ENCODE measurements around the gene LSMEM2.

DNA sequence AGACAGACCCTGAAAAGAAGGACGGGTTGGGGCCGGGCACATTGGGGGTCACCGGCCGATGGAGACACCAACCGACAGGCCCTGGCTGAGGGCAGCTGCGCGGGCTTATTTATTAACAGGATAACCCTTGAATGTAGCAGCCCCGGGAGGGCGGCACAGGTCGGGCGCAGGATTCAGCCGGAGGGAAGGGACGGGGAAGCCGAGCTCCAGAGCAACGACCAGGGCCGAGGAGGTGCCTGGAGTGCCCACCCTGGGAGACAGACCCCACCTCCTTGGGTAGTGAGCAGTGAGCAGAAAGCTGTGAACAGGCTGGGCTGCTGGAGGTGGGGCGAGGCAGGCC, 2.2 kb upstream of the LSMEM2 start:
- TF ChIP-seq, protein P1, sequence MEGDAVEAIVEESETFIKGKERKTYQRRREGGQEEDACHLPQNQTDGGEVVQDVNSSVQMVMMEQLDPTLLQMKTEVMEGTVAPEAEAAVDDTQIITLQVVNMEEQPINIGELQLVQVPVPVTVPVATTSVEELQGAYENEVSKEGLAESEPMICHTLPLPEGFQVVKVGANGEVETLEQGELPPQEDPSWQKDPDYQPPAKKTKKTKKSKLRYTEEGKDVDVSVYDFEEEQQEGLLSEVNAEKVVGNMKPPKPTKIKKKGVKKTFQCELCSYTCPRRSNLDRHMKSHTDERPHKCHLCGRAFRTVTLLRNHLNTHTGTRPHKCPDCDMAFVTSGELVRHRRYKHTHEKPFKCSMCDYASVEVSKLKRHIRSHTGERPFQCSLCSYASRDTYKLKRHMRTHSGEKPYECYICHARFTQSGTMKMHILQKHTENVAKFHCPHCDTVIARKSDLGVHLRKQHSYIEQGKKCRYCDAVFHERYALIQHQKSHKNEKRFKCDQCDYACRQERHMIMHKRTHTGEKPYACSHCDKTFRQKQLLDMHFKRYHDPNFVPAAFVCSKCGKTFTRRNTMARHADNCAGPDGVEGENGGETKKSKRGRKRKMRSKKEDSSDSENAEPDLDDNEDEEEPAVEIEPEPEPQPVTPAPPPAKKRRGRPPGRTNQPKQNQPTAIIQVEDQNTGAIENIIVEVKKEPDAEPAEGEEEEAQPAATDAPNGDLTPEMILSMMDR (IDR thresholded peaks at IDR 0.05; ENCODE audit: control extremely low read depth in 1 of 3, insufficient read depth in 1 of 3, low read depth in 1 of 3, low read length in 3 of 3), result no peak
- TF ChIP-seq, protein P2, sequence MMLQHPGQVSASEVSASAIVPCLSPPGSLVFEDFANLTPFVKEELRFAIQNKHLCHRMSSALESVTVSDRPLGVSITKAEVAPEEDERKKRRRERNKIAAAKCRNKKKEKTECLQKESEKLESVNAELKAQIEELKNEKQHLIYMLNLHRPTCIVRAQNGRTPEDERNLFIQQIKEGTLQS (IDR thresholded peaks at IDR 0.05; ENCODE audit: insufficient read depth, low read depth, low read length), result no peak
- TF ChIP-seq RAD21 (IDR thresholded peaks at IDR 0.05 in 1 of 2, conservative IDR thresholded peaks at IDR 0.05 in 1 of 2; ENCODE audit: low read depth in 2 of 2, low read length in 2 of 2) (no peak), CHD2 (IDR thresholded peaks at IDR 0.05; ENCODE audit: low read length) (no peak), EZH2 (IDR thresholded peaks at IDR 0.05; ENCODE audit: low read depth, low read length, severe bottlenecking) (no peak), POLR2A (IDR thresholded peaks at IDR 0.05; ENCODE audit: control extremely low read depth in 1 of 2, low read depth in 2 of 2, low read length in 2 of 2) (no peak), GABPA (IDR thresholded peaks at IDR 0.05; ENCODE audit: borderline replicate concordance, insufficient read depth, low read length) (no peak)
- TF ChIP-seq, protein P3, sequence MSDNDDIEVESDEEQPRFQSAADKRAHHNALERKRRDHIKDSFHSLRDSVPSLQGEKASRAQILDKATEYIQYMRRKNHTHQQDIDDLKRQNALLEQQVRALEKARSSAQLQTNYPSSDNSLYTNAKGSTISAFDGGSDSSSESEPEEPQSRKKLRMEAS (IDR thresholded peaks at IDR 0.05), result no peak
